ENCODE measurements around the gene KCNK18. TPM values are rescaled to one million over a fixed set of nuclear protein-coding genes. Genes with fewer than 3 reads are reported as not detected.

KCNK18 gene
- total RNA-seq, 6 experiments from 2014 or later = not detected

- Mint-ChIP-seq H3K27ac (no peak overlapping the region), H3K9me3 (no peaks in the 10 kb centered on the region), H3K4me3 (no peak overlapping the region), H3K36me3 (ENCODE audit: low read depth) (no peaks in the 10 kb centered on the region), H3K27me3 (ENCODE audit: insufficient read depth) (peaks cover 57% of the 10 kb centered on the region), H3K4me1 (ENCODE audit: low read depth) (peaks cover 8% of the 10 kb centered on the region)
- TF ChIP-seq, protein P1, sequence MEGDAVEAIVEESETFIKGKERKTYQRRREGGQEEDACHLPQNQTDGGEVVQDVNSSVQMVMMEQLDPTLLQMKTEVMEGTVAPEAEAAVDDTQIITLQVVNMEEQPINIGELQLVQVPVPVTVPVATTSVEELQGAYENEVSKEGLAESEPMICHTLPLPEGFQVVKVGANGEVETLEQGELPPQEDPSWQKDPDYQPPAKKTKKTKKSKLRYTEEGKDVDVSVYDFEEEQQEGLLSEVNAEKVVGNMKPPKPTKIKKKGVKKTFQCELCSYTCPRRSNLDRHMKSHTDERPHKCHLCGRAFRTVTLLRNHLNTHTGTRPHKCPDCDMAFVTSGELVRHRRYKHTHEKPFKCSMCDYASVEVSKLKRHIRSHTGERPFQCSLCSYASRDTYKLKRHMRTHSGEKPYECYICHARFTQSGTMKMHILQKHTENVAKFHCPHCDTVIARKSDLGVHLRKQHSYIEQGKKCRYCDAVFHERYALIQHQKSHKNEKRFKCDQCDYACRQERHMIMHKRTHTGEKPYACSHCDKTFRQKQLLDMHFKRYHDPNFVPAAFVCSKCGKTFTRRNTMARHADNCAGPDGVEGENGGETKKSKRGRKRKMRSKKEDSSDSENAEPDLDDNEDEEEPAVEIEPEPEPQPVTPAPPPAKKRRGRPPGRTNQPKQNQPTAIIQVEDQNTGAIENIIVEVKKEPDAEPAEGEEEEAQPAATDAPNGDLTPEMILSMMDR (IDR thresholded peaks at IDR 0.05) = no peak
- no peak for DNase-seq
Observed at GRCh38 chr10:117161386-117162033, 35.8 kb upstream of the KCNK18 start.

- peak overlapping the region; percentile 22; the same call in 1 of the 2 replicates for H3K4me3 Mint-ChIP-seq
- TF ChIP-seq, protein P1 (IDR thresholded peaks at IDR 0.05) = no peak
- H3K4me1 Mint-ChIP-seq (ENCODE audit: low read depth) = peaks cover 8% of the 10 kb centered on the region
- H3K36me3 Mint-ChIP-seq (ENCODE audit: low read depth) = no peaks in the 10 kb centered on the region
- H3K27ac Mint-ChIP-seq = no peak overlapping the region
- DNase-seq = no peak
- H3K27me3 Mint-ChIP-seq (ENCODE audit: insufficient read depth) = peaks cover 65% of the 10 kb centered on the region
- H3K9me3 Mint-ChIP-seq = no peaks in the 10 kb centered on the region
Observed at GRCh38 chr10:117162093-117163060, 34.9 kb upstream of the KCNK18 start.

GRCh38 chr10:117163061-117163953 is 34.0 kb upstream of the KCNK18 start:
- H3K27me3 Mint-ChIP-seq (ENCODE audit: insufficient read depth) = peaks cover 69% of the 10 kb centered on the region

GRCh38 chr10:117163954-117164548 is 33.2 kb upstream of the KCNK18 start:
- TF ChIP-seq, protein P1 (IDR thresholded peaks at IDR 0.05) = no peak

More at GRCh38 chr10:117163061-117163953, 34.0 kb upstream of the KCNK18 start:
- TF ChIP-seq, protein P1 (IDR thresholded peaks at IDR 0.05) = peak; percentile 35
- H3K4me1 Mint-ChIP-seq (ENCODE audit: low read depth) = peaks cover 8% of the 10 kb centered on the region
- no peak overlapping the region for H3K27ac Mint-ChIP-seq
- H3K9me3 Mint-ChIP-seq = no peaks in the 10 kb centered on the region
- no peak overlapping the region for H3K4me3 Mint-ChIP-seq
- no peaks in the 10 kb centered on the region for H3K36me3 Mint-ChIP-seq (ENCODE audit: low read depth)
- DNase-seq = no peak

More at GRCh38 chr10:117163954-117164548, 33.2 kb upstream of the KCNK18 start:
- Mint-ChIP-seq H3K36me3 (ENCODE audit: low read depth) (no peaks in the 10 kb centered on the region), H3K27ac (no peak overlapping the region), H3K4me3 (no peak overlapping the region), H3K4me1 (ENCODE audit: low read depth) (peaks cover 8% of the 10 kb centered on the region), H3K27me3 (ENCODE audit: insufficient read depth) (peaks cover 68% of the 10 kb centered on the region), H3K9me3 (no peaks in the 10 kb centered on the region)
- no peak for DNase-seq

Data from HFFc6 (cell line).